HG02678 (cell line): ENCODE measurements around the gene VEGFB.

ENCODE experiments used
- ATAC-seq: cut with Tn5 transposase; IDR thresholded peaks from one replicate; pipeline ENCODE4 v1.9.1; 2021; ENCODE audit warnings: mild to moderate bottlenecking, moderate library complexity; ENCODE audit not compliant: unreplicated experiment

VEGFB gene

DNA sequence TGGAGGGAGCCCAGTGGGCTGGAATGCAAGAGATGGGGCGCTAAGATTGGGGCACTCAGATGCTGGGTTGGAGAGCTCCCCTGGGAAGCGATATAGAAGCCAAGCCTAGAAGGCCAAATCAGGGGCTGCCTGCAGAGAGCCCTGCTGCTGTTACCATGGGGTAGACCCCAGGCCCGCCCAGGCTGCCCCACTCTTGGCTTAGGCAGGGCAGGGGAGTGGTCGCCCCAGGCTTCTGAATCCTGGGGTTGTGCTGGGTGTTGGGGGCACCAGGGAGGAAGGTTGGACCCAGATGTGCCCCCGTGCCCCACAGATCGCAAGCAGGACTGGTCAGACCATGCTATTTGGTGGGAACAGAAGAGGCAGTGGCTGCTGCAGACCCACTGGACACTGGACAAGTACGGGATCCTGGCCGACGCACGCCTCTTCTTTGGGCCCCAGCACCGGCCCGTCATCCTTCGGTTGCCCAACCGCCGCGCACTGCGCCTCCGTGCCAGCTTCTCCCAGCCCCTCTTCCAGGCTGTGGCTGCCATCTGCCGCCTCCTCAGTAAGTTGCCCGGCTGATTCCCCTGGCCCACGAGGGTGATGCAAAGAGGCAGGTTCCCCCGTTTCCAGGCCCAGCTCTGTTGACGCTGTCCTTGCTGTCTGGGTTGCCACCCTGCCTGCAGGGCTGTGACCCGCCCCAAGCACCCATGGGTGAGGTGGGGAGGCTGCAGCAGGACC is 23.9 kb upstream of the VEGFB start:
- ATAC-seq, result no peak

DNA sequence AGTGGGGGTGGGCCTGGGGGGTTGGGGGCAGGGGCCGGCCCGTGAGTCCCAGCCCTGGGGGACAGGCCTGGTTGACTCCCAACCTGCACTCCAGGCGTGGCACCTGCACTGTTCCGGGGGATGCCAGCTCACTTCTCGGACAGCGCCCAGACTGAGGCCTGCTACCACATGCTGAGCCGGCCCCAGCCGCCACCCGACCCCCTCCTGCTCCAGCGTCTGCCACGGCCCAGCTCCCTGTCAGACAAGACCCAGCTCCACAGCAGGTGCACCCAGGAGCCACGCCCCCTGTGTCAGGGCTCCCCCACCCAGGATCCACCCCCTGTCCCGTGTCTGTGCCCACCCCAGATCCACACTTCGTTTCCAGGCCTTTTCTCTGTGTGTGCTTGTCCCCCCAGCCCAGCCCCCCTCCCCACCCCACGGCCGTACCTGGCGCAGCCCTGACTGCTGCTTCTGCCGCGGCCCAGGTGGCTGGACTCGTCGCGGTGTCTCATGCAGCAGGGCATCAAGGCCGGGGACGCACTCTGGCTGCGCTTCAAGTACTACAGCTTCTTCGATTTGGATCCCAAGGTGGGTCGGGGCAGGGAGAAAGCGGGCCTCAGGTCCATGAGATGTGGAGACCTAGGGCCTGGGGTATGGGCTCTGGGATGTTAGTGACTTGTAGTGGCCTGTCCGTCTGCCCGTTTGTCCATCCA is 23.1 kb upstream of the VEGFB start:
- ATAC-seq, result no peak

DNA sequence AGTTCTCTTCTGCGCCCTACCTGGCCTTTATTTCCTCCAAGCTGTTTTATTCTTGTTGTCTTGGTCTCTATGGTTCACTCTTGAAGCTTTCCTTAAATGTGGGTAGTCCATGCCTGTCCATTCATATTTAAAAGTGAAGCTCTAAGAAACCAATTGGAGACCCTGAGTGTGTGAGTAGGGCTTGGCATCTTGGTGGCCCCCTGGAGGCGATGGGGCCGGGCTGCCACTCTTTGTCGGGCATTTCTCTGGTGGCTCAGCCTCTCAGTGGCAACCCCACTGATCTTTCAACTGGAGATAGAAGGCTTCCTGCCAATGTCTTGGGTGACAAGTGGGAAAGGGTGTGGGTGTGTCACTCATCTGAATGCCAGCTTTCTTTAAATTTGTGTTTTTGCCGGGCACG is 17.5 kb upstream of the VEGFB start:
- no peak for ATAC-seq

DNA sequence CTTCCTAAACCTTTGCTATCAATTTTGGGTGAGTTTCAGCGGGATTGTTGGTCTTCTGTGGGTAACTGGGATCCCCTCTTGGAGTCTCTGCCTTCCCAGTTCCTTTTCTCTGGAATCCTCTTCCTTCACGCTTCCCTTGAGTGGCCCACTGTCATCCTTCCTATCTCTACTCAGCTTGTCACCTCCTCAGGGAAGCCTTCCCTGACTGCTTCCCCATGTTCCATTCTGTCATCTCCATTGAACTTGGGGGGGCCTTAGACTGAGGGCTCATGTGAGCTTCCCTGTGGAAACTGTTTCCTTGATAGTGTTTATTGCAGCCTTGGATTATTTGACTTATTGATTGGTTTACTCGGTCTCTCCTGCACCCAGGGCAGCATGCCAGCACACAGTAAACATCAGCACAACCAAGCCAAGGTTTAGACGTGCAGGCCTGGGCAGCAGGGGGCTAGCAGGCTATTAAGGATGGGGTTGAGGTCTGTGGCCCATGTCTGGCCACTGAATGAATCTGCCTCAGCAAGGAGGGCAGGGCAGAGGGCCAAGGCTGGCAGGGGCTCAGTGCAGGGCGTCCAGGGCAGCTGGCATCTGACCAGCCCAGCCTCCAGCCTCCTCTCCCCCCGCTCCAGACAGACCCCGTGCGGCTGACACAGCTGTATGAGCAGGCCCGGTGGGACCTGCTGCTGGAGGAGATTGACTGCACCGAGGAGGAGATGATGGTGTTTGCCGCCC is 15.6 kb upstream of the VEGFB start:
- no peak for ATAC-seq

DNA sequence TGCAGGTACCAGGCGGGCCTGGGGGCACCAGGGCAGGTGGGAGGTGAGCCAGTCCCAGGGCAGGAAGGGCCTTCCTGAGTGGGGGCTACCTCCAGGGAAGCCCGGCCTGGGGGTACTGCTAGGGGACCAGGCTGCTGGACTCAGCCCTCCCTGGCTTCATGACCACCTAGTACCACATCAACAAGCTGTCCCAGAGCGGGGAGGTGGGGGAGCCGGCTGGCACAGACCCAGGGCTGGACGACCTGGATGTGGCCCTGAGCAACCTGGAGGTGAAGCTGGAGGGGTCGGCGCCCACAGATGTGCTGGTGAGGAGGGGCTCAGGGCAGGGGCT is 15.1 kb upstream of the VEGFB start:
- ATAC-seq, result no peak

DNA sequence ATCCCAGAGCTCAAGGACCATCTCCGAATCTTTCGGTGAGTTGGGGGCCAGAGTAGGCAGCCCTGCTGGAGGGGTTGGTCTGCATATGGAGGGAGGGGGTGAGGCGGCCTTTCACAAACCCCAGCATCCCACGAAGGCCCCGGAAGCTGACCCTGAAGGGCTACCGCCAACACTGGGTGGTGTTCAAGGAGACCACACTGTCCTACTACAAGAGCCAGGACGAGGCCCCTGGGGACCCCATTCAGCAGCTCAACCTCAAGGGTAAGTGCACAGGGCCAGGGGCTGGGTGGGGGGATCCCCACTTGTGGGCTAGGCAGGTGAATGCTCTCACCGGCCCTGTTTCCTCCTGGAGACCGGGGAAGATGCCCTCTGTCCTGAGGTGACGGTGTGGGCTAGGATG is 14.6 kb upstream of the VEGFB start:
- no peak for ATAC-seq

DNA sequence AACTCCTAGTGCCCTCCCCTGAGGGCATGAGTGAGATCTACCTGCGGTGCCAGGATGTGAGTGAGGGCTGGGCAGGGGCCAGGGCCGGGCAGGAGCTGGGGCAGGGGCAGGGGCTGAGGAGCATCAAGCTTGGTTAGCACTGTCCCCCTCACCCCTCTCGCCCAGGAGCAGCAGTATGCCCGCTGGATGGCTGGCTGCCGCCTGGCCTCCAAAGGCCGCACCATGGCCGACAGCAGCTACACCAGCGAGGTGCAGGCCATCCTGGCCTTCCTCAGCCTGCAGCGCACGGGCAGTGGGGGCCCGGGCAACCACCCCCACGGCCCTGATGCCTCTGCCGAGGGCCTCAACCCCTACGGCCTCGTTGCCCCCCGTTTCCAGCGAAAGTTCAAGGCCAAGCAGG is 14.1 kb upstream of the VEGFB start:
- no peak for ATAC-seq

DNA sequence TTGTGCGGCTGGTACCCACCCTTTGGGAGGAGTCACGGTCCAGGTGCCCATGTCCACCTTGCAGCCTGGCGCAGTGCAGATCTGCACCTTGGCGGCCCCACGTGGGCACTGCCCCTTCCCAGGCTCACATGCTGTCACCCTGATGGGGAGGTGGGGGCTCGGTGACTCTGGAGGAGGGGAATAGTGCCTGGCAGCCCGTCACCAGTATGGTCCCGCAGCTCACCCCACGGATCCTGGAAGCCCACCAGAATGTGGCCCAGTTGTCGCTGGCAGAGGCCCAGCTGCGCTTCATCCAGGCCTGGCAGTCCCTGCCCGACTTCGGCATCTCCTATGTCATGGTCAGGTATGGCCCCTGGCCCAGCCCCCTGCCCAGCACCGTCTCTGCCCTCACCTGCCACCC is 13.6 kb upstream of the VEGFB start:
- no peak for ATAC-seq

DNA sequence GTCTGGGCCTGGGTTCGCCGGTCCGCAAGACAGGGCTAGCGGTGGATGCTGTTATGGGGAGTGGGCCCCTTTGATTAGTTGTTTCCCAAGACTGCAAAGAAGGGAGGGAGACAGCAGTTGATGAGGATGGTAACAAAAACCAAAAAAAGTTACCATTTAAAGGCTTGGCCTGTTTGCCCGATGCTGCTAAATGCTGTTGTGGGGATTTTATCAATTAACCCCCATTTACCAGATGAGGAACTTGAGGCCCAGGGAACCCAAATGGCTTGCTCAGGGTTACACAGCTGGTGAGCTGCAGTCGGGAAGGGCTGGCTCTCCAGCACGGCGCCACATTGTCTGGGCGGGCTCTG is 11.8 kb upstream of the VEGFB start:
- ATAC-seq, result no peak

DNA sequence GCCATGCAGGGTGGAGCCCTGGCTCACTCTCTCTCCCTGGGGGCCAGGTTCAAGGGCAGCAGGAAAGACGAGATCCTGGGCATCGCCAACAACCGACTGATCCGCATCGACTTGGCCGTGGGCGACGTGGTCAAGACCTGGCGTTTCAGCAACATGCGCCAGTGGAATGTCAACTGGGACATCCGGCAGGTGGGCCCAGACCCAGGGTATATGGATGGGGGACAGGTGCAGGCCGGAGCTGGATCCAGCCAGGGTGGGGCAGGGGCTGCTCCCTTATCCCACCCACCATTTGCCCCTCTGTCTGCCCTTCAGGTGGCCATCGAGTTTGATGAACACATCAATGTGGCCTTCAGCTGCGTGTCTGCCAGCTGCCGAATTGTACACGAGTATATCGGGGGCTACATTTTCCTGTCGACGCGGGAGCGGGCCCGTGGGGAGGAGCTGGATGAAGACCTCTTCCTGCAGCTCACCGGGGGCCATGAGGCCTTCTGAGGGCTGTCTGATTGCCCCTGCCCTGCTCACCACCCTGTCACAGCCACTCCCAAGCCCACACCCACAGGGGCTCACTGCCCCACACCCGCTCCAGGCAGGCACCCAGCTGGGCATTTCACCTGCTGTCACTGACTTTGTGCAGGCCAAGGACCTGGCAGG is 11.3 kb upstream of the VEGFB start:
- no peak for ATAC-seq

DNA sequence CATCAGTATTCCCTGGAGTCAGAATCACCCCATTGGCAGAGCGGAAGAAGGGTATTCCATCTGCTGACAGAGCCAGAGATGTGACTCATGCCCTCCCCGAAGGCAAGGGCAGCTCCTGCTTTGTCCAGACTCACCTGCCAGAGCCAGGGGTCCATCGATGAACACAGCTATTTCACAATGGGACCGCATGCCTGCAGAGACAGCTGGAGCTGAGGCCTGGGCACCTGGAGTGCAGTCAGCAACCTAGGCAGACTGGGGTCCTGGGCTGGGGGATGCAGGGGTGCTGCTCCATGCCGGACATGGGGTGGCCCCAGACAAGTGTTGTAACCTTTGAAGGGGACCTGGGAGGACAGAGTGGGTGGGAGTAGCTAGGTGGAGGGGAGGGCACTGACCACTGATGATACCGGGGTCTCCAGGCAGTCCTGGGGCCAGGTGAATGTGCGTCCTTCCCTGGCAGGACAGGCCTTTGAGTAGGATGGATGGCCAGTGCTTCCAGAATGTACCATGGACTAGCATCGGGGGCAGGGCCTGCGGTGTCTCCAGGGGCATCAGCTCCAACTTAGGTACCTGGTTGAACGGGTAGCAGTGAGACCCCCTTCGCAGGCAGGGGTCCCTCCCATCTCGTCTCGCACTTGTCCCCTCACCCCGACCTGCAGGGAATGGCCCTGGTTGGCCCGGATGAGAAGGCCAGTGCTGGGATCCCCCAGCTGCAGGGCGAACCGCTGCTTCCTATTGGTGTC is 10.1 kb upstream of the VEGFB start:
- ATAC-seq, result no peak

DNA sequence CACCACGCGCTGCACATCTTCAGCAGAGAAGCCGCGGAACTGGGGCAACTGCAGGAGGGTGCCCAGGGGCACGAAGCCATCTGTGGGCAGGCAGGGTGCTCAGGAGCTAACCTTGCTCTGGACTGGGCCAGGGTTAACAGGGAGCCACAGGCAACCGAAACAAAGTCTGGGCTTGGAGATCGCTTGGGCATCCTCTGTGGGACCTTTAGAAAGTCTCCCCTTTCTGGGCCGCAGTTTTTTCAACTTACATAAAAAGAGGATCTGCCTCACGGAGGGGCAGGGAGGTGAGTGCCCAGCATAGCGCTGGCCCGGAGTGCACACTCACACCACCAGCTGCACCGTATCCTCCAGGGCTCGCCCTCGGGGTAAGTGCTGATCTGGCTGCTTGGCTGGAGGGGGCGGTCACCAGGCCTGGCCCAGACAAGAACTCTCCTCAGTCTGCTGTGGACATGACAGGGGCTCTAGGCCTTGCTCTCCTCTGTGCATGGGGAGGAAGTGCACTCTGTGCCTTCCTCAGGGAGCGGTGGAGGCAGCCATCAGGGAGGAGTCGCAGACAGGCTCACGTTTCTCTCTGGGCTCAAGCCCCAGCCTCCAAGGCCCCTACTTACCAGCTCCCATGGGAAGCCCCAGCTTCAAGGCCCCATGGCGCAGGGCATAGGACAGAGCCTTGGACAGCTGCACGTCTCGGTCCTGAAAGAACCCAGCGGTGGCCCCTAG is 9.3 kb upstream of the VEGFB start:
- ATAC-seq, result no peak

DNA sequence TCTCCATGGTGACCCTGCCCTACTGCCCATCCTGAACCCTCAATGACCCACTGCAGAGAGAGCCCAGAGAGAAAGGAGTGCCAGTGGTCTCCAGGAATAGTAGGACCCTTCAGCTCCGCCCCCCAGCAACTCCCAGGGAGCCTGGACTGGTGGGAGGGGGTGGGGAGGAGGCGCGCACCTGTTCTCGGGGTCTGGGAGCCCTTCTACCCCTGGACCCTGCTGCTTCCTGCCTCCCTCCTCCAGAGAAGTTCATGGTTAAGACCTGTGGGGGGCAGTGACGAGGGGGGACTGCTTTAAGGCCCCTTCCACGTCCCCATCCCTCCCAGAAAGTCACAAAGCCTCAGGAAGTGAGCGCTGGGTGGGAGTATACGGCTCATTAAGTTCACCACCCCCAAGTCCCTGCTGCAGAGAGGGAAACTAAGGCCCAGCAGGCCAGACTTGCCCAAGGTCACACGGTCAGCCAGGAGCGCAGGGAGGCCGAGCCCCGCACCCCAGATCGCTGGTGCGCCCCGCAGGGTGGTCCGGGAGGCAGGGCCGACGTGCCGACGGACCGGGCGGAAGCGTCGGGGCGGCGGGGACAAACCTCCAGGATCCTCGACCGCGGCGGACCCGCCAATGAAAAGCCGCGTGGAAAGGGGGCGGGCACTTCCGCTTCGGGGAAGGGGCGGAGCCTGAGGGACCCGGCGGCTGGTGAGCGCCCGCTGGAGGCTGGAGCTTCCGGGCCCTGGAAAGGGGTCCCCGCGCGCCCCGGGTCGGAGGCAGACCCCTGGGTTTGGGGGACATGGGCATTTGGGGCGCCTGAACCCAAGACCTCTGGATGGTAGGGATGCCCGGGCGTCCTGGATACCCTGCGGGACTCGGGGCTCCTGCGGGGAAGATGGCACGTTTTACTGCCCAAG is 8.5 kb upstream of the VEGFB start, which contains the start of the genes NUDT22 and TRPT1:
TSS of gene NUDT22 (plus strand) at position 667 of the 899 bp plus-strand sequence. CDS start 379 bp downstream, outside the sequence.
TSS of gene TRPT1 (minus strand) at position 579 of the 899 bp plus-strand sequence. CDS start at position 253, 326 bp downstream.
- peak; percentile 52 for ATAC-seq

DNA sequence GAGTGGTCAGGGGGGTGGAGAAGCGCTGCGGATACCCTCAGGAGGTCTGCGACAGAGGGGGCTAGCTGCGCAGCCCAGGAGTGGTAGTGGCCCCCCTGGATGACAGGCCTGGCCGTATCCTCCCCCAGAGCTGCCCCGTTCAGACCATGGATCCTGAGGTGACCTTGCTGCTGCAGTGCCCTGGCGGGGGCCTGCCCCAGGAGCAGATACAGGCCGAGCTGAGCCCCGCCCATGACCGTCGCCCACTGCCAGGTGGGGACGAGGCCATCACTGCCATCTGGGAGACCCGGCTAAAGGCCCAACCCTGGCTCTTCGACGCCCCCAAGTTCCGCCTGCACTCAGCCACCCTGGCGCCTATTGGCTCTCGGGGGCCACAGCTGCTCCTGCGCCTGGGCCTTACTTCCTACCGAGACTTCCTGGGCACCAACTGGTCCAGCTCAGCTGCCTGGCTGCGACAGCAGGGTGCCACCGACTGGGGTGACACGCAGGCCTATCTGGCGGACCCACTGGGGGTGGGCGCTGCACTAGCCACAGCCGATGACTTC is 7.8 kb upstream of the VEGFB start:
- ATAC-seq, result peak; percentile 31

DNA sequence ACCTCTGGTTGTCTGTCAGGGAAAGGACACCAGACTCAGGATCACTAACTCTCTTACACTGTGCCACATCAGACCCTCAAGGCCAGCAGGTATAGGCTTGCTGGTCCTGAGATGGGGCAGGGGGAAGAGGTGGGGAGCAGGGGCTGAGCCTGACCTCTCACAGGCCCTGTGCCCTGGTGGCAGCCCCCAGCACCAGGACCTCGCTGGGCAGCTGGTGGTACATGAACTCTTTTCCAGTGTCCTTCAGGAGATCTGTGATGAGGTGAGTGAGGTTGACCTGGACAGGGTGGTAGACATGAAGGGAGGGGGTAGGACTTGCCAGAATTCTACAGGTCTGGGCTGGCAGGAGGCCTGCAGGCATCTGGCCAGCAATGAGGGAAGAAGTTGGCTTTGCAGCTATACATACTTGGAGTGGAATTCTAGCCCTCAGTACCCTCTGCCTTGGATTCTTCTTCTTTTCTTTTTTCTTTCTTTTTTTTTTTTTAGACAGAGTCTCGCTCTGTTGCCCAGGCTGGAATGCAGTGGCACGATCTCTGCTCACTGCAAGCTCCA is 6.9 kb upstream of the VEGFB start:
- ATAC-seq, result no peak

DNA sequence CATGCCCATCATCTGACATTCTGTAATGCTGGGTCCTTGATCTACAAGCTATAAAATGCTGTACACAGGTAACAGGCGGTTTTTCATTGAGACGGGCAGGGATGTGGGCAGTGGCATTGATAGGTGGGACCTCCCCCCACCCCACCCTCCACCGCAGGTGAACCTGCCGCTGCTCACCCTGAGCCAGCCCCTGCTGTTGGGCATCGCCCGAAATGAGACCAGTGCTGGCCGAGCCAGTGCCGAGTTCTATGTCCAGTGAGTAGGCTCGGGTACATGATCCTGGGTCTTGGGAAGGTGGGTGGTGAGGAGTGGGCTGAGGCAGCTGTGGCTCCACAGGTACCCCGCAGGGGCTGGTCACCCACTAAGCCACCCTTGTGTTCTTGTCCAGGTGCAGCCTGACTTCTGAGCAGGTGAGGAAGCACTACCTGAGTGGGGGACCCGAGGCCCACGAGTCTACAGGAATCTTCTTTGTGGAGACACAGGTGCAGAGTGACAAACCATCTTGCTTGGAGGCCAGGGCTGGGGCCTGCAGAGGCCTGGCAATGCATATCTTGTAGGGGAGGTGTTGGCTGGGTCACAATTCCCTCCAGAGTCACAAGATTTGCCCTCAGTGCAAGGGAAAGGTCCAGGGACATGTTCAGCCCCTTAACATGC is 5.2 kb upstream of the VEGFB start:
- ATAC-seq, result no peak

DNA sequence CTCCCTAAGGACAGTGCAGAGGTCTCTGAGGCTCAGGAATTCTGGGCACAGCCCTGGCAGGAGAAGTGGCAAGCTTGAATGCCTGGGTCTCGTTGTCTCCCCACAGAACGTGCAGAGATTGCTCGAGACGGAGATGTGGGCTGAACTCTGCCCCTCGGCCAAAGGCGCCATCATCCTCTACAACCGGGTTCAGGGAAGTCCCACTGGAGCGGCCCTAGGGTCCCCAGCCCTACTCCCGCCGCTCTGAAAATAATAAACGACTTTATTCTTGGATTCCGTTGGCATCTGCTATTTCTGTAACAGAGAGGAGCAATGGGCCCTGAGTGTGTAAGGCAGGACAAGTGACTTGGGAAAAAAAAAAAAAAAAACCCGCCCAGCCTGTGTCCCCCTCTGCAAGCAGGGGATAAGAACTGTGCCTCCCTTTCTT is 4.6 kb upstream of the VEGFB start:
- ATAC-seq, result no peak
